Measurements from ENCODE around the gene VRK1. TPM values are rescaled to one million over a fixed set of nuclear protein-coding genes. Genes with fewer than 3 reads are reported as not detected.

VRK1 gene
- polyA plus RNA-seq, 3 donors = 5.5 to 14.3 (median 13.2) TPM

DNA sequence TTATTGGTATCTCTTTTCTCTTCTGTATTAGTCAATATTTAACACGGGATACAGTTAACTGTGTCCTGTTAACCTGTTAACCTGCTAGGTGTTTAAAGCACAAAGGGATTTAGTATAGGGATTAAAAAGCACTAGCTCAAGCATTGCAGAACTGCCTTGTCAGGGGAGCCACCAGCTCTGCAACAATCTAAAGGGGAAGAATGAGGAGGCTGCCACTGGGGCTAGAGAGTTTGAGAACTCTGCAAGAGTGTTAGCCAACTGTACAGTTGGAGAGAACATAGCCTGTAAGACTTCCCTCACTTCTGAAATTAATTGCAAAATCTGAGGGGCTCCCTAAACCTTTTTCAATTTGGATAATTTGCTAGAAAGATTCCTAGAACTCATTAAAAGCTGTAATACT is 6.5 kb upstream of the VRK1 start:
- peak overlapping the region in 1 of 2 donors; percentile 10 for H3K27ac ChIP-seq (ENCODE audit: low read depth in 1 of 2, low read length in 2 of 2)
- DNase-seq = peak in 2 of 3 donors; percentile 25 to 33
- no peaks in the 10 kb centered on the region for H3K36me3 ChIP-seq (replicated peaks in 1 of 2; ENCODE audit: control insufficient read depth in 1 of 2, insufficient read depth in 2 of 2, low read length in 2 of 2)
- WGBS (ENCODE audit: insufficient coverage) = no CpG with 5 or more reads among the region's 1 CpG
- no peaks in the 10 kb centered on the region for H3K36me3 Mint-ChIP-seq
- no peaks in the 10 kb centered on the region for H3K79me2 ChIP-seq (ENCODE audit: insufficient read depth, low read length)
- intact Hi-C loops (cut with micrococcal nuclease) = loop anchor here in 1 of 2 donors (10.0 kb wide), 1 partner anchor 286 kb away; the partner anchor contains the start of gene PAPOLA
- H3K9me3 ChIP-seq (replicated peaks in 1 of 2; ENCODE audit: control insufficient read depth in 1 of 2, insufficient read depth in 1 of 2, low read length in 2 of 2) = no peaks in the 10 kb centered on the region
- H2AFZ ChIP-seq (ENCODE audit: insufficient read depth, low read depth, low read length, poor library complexity, severe bottlenecking) = no peak overlapping the region
- peak overlapping the region; percentile 14 for H3K4me2 ChIP-seq (replicated peaks; ENCODE audit: extremely low read depth, low read length, poor library complexity, severe bottlenecking)
- no peak overlapping the region for H3K4me3 Mint-ChIP-seq
- no peaks in the 10 kb centered on the region for H3K9me3 Mint-ChIP-seq
- no peaks in the 10 kb centered on the region for H3K27me3 ChIP-seq (ENCODE audit: control insufficient read depth in 2 of 2, insufficient read depth in 2 of 2, low read length in 2 of 2)
- peak overlapping the region in 6 of 7 donors; percentile 19 to 74 (median 52) for H3K27ac Mint-ChIP-seq
- peaks cover 61% of the 10 kb centered on the region for H3K4me1 Mint-ChIP-seq
- TF ChIP-seq CTCF (IDR thresholded peaks at IDR 0.05) = no peak
- H3K4me3 ChIP-seq (replicated peaks in 1 of 3; ENCODE audit: low read depth in 2 of 3, low read length in 3 of 3) = no peak overlapping the region
- no peaks in the 10 kb centered on the region for H4K20me1 ChIP-seq (ENCODE audit: insufficient read depth, low read length)
- H3K4me1 ChIP-seq (ENCODE audit: control insufficient read depth in 1 of 2, insufficient read depth in 2 of 2, low read length in 2 of 2) = peaks cover 52 to 61% of the 10 kb centered on the region in 2 donors
- H3K27me3 Mint-ChIP-seq (ENCODE audit: low read depth in 3 of 3) = peaks cover 2 to 8% (median 2%) of the 10 kb centered on the region in 3 donors
- H3K9ac ChIP-seq (ENCODE audit: insufficient read depth, low read length, poor library complexity, severe bottlenecking) = no peak overlapping the region

- intact Hi-C loops (cut with micrococcal nuclease) = loop anchor here in 1 of 2 donors (10.0 kb wide), 1 partner anchor 287 kb away; the partner anchor contains the start of gene PAPOLA
- H3K4me1 ChIP-seq (ENCODE audit: control insufficient read depth in 1 of 2, insufficient read depth in 2 of 2, low read length in 2 of 2) = peaks cover 53 to 62% of the 10 kb centered on the region in 2 donors
- Mint-ChIP-seq H3K9me3 (no peaks in the 10 kb centered on the region), H3K27ac (peak overlapping the region in 1 of 7 donors; percentile 75), H3K4me1 (peaks cover 60% of the 10 kb centered on the region), H3K4me3 (no peak overlapping the region), H3K36me3 (no peaks in the 10 kb centered on the region), H3K27me3 (ENCODE audit: low read depth in 3 of 3) (peaks cover 2 to 3% (median 2%) of the 10 kb centered on the region in 3 donors)
- H3K4me3 ChIP-seq (replicated peaks in 1 of 3; ENCODE audit: low read depth in 2 of 3, low read length in 3 of 3) = no peak overlapping the region
- no peaks in the 10 kb centered on the region for H3K36me3 ChIP-seq (replicated peaks in 1 of 2; ENCODE audit: control insufficient read depth in 1 of 2, insufficient read depth in 2 of 2, low read length in 2 of 2)
- no peaks in the 10 kb centered on the region for H3K27me3 ChIP-seq (ENCODE audit: control insufficient read depth in 2 of 2, insufficient read depth in 2 of 2, low read length in 2 of 2)
- H3K27ac ChIP-seq (ENCODE audit: low read depth in 1 of 2, low read length in 2 of 2) = no peak overlapping the region
- H2AFZ ChIP-seq (ENCODE audit: insufficient read depth, low read depth, low read length, poor library complexity, severe bottlenecking) = no peak overlapping the region
- H3K4me2 ChIP-seq (replicated peaks; ENCODE audit: extremely low read depth, low read length, poor library complexity, severe bottlenecking) = no peak overlapping the region
- no peaks in the 10 kb centered on the region for H3K79me2 ChIP-seq (ENCODE audit: insufficient read depth, low read length)
- no peak for TF ChIP-seq CTCF (IDR thresholded peaks at IDR 0.05)
- no peak for DNase-seq
- no CpG with 5 or more reads among the region's 5 CpGs for WGBS (ENCODE audit: insufficient coverage)
- no peaks in the 10 kb centered on the region for H3K9me3 ChIP-seq (replicated peaks in 1 of 2; ENCODE audit: control insufficient read depth in 1 of 2, insufficient read depth in 1 of 2, low read length in 2 of 2)
- H3K9ac ChIP-seq (ENCODE audit: insufficient read depth, low read length, poor library complexity, severe bottlenecking) = no peak overlapping the region
- no peaks in the 10 kb centered on the region for H4K20me1 ChIP-seq (ENCODE audit: insufficient read depth, low read length)
These were observed 5.2 kb upstream of the VRK1 start for GRCh38 chr14:96792003-96792402.

Data from CD14-positive monocyte (primary cell).